Stimulated activated CD8-positive, alpha-beta memory T cell treated with anti-CD3 and anti-CD28 coated beads, Interleukin-4, amount 100 ng/mL, for 24 hours (primary cell): ENCODE measurements around the gene AGAP1.

ENCODE experiments used
- DNase-seq: peaks from one replicate; pipeline ENCODE4 v3.0.0-alpha.2; 2020; ENCODE audit warnings: low read depth

AGAP1 gene

DNA sequence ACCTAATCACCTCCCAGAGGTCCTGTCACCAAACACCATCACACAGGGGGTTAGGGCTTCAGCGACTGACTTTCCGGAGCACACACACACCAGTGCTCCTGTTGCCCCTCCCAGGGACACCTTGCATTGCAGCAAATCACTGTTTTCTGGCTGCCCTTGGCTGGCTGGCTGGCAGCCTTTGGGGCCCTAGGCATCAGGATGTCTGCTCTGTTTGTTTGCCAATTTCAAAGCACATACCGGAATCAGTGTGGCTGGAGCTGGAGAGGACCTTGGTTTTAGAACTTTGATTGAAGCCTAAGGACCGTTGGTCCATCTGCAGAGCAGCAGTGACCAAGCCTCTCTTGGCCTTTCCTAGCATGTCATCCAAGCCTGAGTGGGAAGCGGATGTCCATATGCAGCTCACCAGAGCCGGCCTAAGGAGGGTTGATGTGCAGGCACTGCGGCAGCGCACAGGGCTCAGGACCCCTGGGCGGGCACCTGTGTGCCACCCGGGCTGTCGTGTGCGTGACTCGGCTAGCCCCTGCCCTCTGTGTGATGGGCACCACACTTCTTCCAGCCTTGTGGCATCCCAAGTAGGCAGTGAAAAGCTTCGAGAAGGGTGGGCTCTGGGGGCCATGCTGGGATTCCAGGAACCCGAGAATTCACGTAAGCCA lies 612.2 kb downstream of the AGAP1 start:
- DNase-seq, result no peak

DNA sequence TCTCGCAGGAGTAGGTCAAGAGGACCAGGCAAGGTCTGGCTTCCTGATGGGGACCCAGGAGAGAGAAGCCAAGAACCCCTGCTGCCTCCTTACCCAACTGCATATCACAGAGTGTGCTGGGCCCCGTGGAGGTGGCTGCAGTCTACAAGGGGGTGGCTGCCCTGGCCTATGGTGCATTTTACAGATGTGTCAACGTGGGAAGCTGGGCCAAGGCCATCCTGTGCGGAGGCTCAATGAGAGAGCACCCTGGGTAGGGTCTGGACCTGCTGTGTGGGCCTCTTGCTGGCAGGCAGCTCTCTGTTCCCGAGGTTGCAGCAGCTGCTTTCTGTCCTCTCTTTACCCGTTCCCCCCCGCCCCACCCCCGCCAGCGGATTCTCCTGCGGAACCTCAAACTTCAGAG lies 612.9 kb downstream of the AGAP1 start:
- DNase-seq, result no peak

DNA sequence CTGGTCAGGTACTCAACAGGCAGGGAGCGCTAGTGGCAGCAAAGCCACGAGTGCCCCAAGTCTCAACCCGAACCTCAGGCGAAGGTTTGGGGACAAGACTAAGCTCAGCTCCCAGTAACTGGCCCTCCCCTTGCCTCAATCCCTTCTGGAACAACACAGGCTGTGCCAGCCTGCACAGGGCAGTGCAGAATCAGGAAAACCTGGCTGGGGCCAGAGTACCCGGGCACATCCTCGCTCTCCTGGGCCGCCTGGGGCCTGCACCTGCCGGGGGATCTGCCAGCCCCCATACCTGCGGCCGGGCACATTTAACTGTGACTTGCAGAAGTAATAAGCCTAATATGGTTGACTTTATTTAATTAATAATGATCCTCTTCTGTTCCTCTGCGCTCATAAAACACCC lies 613.7 kb downstream of the AGAP1 start:
- no peak for DNase-seq

DNA sequence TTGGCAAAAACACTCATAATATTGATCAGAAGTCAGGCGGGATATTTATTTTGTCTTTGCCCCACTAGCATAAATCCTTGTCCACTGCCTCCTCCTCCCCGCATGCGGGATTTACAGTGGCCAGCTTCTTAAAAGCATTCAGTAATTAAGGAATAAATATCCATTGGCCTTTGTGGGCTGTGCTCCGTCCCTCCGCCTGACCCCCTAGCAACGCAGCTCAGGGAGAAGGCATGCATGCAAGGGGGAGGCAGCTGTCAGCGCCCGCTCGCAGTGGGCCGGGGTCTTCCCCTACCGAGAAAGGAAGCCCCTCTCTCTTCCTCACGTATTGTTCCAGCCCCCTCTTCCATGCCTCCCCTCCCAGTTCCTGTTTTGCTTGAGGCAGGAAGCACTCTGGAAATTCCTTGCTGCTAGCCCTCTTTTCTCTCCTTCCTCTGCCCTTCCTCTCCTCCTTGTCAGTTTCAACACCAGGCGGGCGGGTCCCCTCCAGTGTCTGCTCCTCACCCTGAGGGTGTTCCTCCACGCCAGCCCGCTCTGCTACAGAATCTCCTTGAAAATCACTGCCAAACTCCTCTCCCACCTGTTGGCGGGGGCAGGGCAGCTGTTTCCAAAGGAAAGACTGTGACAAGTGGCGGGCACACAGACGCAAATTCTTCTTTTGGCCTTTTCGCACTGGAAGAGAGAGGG lies 614.2 kb downstream of the AGAP1 start:
- DNase-seq, result no peak

DNA sequence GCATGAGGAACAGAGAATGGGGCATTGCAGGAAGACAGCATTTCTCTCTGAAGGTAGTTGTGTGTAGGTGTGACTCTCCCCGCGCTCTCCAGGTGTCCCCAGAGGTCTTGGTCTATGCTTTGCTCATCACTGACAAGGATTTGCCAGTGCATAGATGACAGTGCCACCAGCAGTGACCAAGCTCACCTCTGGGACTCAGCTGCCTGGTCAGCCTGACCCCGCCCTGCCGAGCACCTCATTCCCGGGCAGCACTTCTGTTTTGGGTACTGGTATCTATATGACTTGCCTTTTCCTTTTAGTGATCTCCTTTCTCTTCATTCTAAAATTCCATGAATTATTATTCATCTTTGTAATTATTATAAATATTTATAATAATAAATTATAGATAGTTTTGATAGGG lies 615.2 kb downstream of the AGAP1 start:
- no peak for DNase-seq

DNA sequence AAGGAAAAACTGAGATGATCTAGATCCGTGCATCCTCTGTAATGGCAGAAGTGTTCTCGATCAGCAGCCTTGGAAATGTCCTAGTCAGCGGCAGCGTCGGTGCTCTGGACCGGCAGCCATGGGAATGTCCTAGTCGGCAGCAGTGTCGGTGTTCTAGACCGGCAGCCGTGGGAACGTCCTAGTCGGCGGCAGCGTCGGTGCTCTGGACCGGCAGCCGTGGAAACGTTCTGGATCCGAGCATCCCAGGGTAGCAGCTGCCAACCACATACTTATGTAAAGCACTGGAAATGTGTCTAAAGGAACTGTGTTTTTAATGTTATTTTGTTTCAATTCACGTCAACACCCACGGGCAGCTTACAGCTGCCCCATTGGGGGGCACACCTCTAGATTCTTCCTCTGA lies 615.6 kb downstream of the AGAP1 start:
- no peak for DNase-seq

DNA sequence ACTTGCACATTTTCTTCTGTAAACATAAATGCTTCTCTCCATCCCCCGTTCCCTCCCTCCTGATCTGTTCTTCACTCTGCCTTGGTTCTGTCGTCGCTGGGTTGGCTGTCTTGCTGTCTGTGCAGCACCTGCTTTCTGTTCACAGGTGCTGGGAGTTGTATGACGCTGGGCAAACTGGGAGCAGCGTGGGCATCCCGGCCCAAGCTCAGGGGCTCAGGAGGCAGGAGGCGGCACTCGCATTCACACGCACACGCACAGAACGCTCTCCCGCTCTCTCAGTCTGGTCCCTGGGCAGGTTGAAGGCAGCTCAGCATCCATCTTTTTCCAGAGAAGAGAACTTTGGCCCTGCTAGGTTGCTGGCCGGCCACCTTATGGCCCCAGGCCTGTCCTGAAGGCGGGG lies 618.6 kb downstream of the AGAP1 start:
- no peak for DNase-seq

DNA sequence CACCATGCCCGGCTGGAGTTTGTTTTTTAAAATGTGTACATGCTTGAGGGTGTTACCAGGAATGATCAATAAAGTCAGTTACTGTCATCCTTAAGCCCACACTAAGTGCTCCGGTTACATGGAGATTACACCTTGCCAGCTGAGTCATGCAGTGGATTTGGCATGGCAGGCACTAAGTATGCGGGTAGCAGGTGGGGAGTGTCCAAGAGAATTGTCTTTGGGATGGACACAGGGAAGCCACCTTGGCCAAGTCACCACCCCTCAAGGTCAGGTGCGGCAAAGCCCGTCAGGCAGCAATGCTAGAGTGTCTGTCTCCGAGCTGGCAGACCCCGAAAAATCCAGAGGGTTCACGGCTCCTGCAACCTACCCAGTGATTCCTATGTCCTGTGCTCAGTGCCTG lies 619.6 kb downstream of the AGAP1 start:
- DNase-seq, result no peak

DNA sequence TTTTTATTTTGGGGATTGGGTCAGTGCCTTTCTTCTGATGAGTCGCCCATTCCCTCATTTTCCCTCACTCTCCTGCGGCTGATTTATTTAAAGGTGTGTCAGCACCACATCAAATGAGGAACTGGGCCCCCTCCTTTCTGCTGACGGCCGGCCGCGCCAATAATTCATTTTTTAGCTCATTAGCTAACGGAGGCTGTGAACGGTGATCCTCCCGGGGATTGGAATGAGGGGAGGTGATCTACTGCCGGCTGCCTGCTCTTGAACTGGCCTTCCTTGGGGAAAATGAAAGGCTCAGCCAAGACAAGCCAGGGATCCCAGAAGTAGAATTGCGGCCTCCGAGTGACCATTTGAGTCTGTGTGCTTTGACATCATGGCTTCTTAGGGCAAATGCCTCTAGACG lies 620.1 kb downstream of the AGAP1 start:
- no peak for DNase-seq

DNA sequence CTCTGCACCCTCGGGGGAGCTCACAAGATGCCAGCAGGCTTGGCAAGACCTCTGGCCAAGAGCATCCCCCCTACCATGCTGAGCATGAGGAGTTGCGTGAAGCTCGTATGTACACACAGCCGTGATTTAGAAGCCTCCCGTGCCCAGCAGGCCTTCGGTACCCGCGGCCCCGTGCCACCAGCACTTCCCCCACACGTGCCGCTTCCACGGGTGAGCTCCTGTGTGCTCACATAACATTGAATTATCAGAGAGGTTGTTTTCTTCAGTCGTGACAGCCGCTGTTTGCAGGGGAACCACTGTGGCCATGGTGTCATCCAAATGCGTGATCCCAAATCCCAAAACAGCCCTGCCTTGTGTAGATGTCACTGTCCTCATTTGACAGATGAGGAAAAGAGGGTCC lies 621.1 kb downstream of the AGAP1 start:
- DNase-seq, result no peak

DNA sequence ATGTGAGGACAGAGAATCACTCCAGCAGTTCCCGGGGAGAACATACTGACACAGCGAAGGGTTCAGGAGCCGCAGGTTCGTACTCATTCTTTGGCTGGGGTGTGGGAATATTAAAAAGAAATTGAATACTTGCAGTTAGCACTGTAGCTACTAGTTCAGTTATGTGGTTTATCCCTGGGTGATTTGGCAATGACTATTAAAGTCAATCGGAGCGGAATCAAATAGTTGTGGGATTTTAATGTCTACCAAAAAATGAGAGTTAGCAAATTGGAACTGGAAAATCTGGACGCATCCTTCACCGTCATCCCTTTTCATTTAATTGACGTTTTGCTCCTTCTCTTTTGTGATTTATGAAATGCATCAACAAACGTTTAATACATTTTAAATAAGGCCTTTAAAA lies 623.6 kb downstream of the AGAP1 start:
- no peak for DNase-seq

DNA sequence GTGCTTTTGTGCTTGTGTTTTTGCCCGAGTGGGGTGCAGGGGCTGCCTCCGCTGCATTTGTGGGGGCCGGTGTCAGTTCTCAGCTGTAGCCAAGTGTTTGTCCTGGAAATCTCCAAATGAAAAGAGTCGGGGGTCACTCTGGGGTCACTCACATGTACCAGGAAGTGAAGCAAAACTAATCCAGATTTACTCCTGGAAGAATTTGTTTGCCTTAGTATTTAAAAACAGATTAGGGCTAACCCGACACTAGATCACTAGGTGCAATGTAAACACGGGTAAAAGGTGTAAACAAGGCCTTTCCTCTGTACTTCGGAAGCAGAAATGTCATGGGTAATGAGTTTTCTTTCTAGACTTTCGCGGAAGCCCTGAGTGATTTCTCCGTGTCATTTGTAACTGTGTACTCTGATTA lies 624.0 kb downstream of the AGAP1 start:
- no peak for DNase-seq

DNA sequence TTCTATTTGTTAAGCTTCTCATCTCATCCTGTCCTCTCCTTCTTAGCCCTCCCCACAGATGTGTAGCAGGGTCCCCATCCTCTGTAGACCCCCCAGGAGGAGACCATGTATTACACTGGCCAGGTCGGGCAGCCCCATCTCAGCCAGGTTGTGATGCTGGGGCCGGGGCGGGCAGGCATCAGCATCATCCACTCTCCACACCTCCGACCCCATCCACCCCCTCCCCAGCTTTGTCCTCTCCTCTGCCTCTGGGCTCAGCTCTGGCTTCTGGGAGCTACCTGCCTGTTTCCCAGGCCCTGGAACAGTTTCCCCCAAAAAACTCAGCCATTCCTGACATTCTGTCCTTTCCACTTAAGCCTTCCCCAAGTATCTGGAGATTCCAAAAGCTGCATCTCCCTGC lies 625.2 kb downstream of the AGAP1 start:
- DNase-seq, result no peak

DNA sequence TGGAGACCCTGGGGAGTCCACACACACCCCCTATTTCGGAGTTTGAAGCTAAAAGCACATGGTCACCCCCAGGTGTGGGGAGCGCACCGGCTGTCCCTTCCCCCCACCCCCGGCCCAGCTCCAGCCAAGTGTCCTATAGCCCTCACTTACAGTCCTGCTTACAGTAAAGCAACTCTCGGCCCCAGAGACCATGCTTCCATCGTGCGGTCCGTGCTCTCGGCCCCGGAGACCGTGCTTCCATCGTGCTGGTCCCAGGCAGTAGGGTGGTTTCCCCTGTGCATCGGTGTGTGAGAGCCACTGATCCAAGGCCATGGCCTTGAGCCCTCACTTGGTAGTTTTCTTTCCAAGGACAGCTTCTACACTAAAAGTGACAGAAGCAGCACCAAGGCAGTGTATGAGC lies 625.6 kb downstream of the AGAP1 start:
- DNase-seq, result no peak

DNA sequence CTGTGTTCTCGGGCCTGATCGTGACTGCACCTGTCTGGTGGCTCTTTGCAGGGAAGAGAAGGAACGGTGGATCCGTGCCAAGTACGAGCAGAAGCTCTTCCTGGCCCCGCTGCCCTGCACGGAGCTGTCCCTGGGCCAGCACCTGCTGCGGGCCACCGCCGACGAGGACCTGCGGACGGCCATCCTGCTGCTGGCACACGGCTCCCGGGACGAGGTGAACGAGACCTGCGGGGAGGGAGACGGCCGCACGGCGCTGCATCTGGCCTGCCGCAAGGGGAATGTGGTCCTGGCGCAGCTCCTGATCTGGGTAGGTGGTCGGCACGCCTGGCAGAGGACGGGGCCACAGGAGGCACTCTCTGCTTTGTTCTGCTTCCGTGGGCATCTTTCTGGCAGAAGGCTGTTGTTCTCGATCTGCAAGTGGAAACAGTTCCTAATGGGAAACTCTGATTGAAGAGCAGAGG lies 626.3 kb downstream of the AGAP1 start:
- no peak for DNase-seq

DNA sequence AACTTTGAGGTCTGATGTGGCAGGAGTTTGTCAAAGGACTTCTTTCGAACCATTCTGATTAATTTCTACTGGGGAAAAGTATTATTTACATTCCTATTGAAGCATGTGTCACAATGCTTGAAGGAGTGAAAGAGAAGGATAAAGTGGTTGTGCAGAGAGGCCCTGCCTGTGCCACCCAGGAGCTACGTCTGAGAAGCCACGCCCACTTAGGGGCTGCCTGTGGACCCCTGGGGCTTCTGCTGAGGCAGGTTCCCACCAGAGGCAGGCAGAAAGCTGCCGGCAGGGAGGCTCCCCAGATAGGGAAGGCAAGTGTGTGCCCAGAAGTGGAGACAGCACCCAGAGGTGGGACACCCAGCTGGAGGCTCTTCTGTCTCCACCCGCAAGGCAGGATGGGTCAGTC lies 627.0 kb downstream of the AGAP1 start:
- no peak for DNase-seq

DNA sequence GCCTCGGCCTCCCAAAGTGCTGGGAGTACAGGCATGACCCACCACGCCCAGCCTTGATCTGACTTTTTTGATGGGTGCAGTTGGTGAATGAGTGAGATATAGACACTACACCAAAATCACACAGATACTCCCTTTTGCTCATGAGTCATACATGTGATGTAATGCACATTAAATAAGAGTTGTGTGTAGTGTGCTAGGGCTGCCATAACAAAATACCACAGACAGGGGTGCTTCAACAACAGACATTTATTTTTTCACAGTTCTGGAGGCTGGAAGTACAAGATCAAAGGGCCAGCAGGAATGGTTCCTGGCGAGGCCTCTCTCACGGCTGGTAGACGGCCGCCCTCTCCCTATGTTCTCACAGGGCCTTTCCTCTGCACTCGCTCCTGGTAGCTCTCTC lies 627.7 kb downstream of the AGAP1 start:
- DNase-seq, result no peak

DNA sequence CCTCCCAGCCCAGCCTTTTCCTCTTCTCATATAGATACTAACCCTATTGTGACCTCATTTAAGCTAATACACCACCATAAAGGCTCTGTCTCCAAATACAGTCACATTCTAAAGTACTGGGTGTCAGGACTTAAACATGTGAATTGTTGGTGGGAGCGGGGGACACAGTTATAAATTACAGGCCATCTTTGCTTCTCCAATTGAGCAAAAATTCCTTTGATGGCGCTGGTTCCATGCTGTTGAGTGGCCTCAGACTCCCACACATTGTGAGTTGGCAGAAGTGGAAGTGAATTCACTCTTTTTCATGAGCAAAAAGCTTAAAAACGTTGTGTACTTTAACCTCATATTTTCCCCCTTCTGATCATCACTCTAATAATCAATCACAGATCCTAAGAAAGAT lies 628.4 kb downstream of the AGAP1 start:
- DNase-seq, result no peak

DNA sequence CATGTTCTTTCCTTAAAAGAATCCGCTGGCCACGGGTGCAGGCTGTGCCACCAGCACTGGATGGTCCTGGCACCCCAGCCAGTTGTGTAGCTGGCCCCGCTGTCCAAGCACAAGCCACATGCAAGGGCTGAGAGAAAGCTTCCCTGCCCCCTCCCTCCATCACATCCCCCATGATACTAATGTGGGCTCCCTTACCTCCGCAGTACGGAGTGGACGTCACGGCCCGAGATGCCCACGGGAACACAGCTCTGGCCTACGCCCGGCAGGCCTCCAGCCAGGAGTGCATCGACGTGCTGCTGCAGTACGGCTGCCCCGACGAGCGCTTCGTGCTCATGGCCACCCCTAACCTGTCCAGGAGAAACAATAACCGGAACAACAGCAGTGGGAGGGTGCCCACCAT lies 629.9 kb downstream of the AGAP1 start:
- no peak for DNase-seq

DNA sequence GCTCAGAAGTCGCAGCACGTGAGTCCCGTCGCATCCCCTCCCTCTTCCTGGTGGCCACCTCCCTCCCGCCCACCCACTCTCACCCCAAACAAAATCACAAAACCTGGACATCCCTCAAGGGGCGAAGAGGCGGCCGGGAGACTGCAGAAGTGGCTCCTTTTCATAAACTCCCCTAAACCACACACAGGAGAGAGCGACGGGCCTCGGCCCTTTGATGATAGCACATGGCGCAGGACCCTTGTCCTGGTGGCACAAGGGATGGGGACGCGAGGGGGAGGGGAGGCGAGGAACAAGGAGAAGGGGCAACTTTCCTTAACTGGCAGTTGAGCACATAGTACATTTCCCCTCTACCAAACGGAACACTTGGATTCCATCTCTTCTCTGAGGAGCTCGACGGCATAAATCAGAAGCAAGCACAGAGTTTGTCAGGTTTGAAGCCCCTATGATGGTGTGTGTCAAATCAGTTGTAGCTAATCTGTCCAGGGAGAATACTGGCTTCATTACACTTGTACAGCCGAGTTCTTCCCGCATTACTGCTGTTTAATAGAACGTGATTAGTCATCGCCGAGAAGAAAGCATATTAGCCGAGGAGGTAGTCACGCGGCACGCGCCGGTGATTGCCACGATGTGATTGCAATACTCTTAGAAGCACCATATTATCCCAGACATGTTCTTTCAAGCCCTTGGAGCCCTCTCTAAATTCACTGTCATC lies 630.5 kb downstream of the AGAP1 start:
- no peak for DNase-seq

DNA sequence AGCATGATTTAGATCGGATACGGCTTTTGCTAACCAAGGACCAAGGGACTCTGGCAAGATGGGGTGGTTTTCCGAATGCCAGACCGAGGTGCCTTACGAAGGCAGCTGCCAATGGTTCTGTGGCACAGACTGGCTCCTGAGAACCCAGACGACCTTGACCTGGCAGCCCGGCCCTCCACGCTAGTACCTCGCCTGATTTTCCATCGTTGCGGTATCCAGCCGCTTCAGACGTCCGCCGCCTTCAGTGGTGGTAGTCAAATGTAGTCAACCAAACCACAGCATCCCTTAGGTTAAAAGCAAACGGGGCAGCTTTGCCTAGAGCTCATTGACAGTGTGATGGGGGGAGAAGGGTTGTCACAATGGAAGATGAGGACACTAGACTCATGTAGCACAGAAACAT lies 631.7 kb downstream of the AGAP1 start:
- DNase-seq, result no peak

DNA sequence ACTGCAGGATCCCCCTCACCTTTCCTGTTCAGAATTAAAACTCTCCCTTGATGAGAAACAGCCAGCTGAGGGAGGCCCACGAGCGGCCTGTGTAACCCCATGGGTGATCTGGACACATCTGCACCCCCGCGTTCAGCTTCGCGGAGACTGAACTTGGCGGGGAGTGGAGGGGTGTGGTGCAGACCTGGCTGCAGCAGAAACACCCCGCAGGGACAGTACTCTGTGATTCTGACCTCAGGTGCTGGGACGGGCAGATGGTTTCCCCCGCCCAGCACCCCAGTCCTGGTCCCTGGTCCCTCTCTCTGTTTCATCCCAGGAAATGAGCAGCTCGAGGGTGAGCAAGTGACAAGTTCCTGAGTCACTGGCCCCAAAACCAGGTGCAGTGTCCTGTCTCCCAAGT lies 633.2 kb downstream of the AGAP1 start:
- no peak for DNase-seq

DNA sequence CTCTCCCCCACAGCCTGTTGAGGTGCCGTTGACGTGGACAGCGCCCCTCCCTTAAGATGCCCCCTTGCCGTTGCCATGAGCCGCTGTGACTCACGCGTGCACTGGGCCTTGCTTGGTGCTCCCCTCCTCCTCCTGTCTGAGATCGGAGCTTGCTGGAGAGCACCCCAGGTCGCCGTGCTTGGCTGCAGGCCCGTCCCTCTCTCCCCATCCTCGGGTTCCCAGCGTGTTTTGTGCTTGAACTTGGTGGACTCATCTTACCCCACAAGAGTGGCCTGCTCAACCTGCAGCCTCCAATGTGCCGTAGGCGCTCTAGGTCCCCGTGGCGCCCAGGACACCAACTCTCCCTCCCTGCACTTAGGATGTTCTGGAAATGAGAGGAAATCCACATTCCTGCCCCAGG lies 634.5 kb downstream of the AGAP1 start:
- no peak for DNase-seq

DNA sequence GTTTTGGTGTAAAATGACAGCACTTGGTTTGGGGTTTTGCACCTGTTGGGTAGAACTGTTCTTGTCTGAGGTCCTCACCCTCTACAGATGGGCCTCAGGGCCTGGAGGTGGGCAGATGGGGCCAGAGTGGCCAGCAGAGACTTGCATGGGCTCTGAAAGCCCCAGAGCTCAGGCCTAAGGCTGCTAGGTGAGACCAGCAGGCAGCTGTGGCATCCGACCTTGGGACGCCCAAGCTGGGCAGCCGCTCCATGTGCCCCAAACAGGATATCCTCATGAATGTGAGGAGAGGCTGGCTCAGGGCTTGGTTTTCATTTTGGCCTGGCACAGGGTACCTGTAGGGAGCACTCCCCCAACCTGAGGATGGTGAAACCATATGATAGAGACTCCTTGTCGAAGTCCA lies 636.1 kb downstream of the AGAP1 start:
- no peak for DNase-seq
